Measurements from ENCODE around the gene C2CD3.

Gene C2CD3

GRCh38 chr11:73982595-73982989 is 188.2 kb downstream of the C2CD3 start, which contains the start of gene UCP2:
UCP2 (minus strand) TSS chr11:73982843; CDS start chr11:73978378, 4,465 bp downstream.
- peak; percentile 92 for DNase-seq (ENCODE audit: low spot score)

GRCh38 chr11:73981051-73981805 is 189.6 kb downstream of the C2CD3 start:
- DNase-seq (ENCODE audit: low spot score), result no peak

GRCh38 chr11:73980001-73980961 is 190.5 kb downstream of the C2CD3 start:
- DNase-seq (ENCODE audit: low spot score), result peak; percentile 34

- no peak for DNase-seq (ENCODE audit: low spot score)
These were observed 192.2 kb downstream of the C2CD3 start for GRCh38 chr11:73978576-73979086.

- no peak for DNase-seq (ENCODE audit: low spot score)
These were observed 192.8 kb downstream of the C2CD3 start for GRCh38 chr11:73977856-73978519.

GRCh38 chr11:73976451-73977151 is 194.2 kb downstream of the C2CD3 start:
- no peak for DNase-seq (ENCODE audit: low spot score)

GRCh38 chr11:73975479-73975757 is 195.4 kb downstream of the C2CD3 start:
- DNase-seq (ENCODE audit: low spot score), result no peak

- DNase-seq (ENCODE audit: low spot score), result no peak
These were observed 196.0 kb downstream of the C2CD3 start for GRCh38 chr11:73974604-73975478.

GRCh38 chr11:73972620-73973449 is 198.0 kb downstream of the C2CD3 start:
- DNase-seq (ENCODE audit: low spot score), result no peak

- DNase-seq (ENCODE audit: low spot score), result no peak
These were observed 198.6 kb downstream of the C2CD3 start for GRCh38 chr11:73972187-73972586.

GRCh38 chr11:73971175-73971719 is 199.6 kb downstream of the C2CD3 start:
- no peak for DNase-seq (ENCODE audit: low spot score)

- DNase-seq (ENCODE audit: low spot score), result no peak
These were observed 200.6 kb downstream of the C2CD3 start for GRCh38 chr11:73969991-73970800.

- no peak for DNase-seq (ENCODE audit: low spot score)
These were observed 201.7 kb downstream of the C2CD3 start for GRCh38 chr11:73969091-73969490.

GRCh38 chr11:73968356-73968966 is 202.3 kb downstream of the C2CD3 start:
- DNase-seq (ENCODE audit: low spot score), result no peak

GRCh38 chr11:73965764-73966121 is 205.1 kb downstream of the C2CD3 start:
- no peak for DNase-seq (ENCODE audit: low spot score)

- DNase-seq (ENCODE audit: low spot score), result no peak
These were observed 205.6 kb downstream of the C2CD3 start for GRCh38 chr11:73965076-73965763.

GRCh38 chr11:73963861-73964260 is 206.9 kb downstream of the C2CD3 start:
- no peak for DNase-seq (ENCODE audit: low spot score)

Measured in AG08396 (cell line).